Hematopoietic multipotent progenitor cell treated with erythropoietin and hydrocortisone succinate and interleukin-3 and kit ligand, for 15 days (in vitro differentiated cells): Measurements from ENCODE around the gene EFL1.
"Not testable (repeated sequence)": the region's sequence is repeated elsewhere in the genome, so short reads cannot be mapped to it uniquely, and the experiment has no call there.

Experiments used
- DNase-seq: peaks from one replicate; pipeline ENCODE4 v3.0.0-alpha.2; 2015; ENCODE audit warnings: low spot score

Gene EFL1

DNA sequence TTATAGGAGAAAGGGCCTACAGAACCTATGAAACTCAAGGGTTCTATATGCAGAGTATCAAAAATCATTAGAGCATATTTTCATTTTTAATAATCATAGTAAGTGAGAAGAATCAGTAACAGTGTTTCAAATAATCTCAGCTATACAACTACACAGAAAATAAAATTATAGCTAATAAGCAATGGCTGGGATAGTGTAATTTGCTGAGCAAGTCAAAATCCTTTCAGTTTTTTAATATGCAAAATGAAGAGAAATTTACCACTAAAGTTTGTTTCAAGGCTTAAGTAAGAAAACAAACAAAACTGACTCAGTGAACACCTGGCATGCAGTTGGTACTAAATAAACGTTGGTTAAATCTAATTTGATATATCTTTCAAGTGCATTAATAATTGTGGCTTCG lies 66.2 kb downstream of the EFL1 start:
- no peak for DNase-seq

DNA sequence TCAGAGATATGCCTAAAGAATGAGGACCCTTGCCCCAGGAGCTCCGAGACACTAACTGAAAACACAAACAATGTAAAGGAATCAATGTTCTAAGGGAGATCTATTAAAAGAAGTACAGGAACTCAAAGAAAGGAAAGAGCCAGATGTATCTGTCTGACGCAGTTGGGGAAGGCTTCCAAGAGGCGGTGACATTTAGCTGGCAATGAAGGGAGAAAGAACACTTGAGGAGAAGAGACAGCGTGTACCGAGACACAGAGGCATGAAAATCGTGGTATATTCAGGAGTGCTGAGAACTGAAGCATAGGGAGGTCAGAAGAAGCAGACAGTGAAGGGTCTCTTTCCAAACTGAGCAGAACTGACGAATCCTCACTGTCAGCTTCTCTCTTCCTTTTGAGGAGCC lies 66.7 kb downstream of the EFL1 start:
- DNase-seq = not testable (repeated sequence)

DNA sequence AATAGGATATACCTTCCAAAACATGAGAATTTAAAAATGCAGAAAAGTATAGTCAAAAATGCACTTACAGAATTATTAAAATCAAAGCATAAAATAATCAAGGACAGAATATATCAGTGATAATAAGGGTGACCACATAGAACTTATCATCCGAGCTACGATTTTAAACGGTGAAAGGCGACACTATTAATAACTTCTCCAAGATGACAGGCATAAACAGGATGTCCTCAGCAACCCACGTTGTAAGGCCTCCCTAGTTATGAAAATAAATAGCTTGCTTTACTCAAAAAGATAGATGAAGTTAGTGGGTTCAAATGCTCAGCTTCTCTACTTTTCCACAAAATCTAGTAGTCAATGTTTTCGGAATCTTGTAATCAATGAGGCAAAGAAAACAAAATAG lies 68.0 kb downstream of the EFL1 start:
- not testable (repeated sequence) for DNase-seq

DNA sequence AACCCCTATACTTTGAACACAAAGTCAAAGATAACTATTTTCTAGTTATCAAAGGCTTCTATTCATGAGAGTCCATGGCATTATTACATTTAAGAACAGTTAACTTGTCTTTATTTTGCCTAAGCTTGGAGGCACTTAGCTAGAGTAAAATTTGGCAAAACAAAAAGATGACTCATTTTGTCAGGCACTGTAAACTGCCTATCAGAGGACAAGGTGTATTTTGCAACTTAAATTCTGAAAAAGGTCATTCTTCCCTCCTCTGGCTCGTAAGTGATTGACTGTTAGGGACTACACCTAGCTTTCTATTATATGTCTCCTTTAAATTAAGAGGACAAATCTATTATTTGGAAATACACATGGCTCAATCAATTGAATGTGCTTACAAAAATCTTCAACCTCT lies 69.1 kb downstream of the EFL1 start:
- DNase-seq = not testable (repeated sequence)

DNA sequence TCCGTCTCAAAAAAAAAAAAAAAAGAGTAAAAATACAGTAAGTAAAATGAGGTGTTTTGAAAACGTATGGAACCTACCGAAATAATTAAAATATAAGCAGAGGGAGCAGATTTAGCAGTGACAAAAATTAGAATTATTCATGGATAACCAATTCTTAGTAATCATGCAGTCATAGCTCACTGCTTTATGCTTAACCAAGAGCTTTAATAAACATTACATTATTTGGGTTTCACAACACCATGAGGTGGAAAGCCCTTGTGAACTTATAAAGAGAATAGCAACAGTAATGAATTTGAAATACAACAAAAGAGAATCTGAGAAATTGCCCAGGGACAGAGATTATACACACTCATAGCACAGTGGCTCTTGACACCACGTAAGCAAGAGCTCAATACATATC lies 70.1 kb downstream of the EFL1 start:
- not testable (repeated sequence) for DNase-seq

DNA sequence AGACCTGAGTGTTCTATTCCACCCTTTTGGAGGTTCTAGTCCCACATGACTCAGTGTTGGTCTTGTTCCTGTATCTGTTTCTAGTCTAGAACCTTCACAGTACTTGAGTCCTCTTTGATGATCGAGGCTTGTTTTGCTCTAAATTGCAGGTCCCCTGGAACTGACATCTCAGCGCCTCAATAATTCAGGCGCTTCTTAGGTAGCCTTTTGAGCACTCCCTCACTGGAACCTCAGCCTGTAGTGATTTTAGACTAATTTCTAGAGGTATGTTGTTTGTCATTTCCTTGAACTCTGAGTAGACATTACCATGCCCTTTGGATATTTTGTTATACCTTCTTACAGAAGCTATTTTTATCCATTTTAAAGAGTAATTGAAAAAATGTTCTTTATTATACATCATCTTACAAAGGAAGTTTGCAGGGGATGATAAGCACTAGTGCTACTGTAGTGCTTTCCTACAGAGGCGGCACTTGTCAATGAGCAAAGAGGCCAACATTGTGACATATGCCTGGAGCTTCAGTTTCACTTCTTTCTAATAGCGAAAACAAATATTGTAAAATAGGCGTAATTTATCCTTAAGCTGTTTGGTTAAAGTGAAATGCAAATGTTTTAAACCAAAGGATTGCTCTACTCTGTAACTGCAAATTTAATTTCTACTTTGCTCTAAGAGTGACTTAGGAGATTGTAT lies 75.7 kb downstream of the EFL1 start:
- DNase-seq = no peak

DNA sequence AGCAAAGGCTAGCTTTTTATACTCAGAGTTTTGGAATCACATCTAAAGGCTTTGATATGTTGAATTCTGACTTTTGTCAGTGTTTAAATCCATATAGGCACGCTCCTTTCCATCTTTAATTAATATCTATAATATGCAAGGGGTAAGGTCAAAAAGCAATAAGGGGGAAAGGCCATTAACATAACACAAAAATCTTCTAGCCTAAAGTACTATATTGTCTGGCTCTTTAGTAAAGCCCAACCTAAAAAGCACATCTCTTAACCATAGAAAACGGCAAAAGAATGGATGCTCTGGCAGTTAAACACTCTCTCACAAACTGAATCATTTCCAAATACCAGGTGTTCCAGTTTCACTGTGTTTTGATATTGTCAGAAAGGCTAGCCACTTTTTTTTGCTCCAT lies 76.4 kb downstream of the EFL1 start:
- DNase-seq = no peak

DNA sequence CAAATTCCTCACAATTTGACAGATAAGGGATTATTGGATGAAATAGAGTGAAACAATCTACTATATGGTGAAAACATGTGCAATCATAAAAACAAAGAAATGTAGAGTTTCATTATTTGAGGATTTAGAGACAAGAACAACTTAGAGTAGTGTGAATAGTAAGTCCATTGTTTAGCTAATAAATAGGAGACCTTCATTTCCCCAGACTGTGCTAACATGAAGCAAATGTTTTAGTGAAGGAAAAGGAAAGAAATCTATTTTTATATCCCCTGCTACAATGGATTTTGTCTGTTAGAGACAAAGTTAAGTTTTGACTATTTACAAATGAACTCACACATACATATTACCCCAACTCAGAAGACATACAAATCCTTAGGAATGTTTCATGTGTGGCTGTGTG lies 77.8 kb downstream of the EFL1 start:
- no peak for DNase-seq

DNA sequence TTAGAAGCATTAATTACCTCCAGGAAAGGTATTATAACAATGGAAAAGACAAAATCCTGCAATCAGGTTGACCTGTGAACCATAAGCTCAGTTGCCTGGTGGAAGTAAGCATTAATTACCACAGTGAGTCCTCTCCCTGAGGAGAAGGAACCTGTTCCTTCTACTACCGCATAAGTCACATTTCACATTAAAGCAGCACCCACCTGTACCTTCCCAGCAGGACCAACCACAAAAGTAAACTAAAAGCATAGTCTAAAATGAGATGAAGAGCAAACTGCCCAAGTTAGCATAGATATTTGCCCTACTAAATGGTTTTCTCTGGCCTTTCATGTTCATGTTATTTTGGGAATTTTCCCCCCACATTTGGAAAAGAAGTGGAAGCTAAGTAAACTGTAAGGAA lies 78.2 kb downstream of the EFL1 start:
- DNase-seq = no peak

DNA sequence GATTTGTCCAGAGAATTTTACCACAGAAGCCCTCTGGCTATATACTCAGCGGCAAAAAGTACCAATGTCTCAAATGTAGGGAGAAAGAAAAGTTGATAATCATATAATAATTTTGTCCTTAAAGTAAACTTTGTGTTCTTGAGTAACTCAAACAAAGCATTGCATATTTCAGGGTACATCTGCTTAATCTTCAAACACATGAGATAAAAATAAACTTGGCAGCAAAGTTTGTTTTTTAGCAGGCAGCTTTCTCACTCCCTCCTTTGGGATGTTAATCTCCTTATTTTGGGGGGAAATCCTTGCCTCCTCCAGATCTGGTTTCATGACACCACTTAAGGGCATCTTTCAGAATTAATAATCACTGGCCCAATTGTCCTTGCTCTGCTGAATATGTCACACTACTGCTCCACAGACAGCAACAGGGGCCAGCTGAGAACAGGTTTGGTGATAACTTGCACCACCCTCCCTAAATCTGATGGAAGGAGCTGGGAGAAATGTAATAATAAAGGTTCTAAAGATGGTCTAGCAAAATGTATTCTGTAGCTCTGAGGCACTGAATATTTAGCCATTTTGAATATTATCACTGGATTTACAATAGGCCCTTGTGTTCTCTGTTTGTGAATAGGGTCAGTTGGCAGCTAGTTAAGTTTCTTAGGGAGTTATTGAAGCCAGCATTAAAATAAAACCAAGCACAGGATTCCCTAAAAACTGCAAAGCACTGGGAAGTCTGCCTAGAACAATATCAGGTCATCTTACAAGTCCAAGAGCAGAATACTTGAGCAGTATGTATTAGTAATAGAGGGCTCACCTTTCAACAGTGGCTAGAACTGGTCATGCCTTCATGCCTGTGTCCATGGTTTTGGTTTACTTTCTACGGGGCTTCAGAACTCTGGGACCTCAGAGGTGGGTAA lies 79.2 kb downstream of the EFL1 start:
- no peak for DNase-seq

DNA sequence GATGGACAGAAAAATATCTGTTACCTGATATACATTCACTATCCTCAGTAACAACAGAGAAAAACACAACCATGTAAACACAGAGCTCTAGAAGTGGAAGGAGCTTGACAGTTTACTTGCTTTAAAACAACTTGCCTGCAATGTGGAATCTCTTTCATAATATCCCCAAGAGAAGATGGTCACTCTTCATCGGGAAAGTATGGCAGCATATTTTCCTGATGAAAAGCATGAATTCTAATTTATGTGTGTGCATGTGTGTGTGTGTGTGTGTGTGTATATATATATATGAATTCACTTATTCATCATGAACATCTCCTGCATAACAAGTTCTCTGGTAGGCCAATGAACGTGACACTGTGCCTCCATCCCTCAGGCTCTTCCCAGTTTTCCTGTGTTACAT lies 81.2 kb downstream of the EFL1 start:
- no peak for DNase-seq

DNA sequence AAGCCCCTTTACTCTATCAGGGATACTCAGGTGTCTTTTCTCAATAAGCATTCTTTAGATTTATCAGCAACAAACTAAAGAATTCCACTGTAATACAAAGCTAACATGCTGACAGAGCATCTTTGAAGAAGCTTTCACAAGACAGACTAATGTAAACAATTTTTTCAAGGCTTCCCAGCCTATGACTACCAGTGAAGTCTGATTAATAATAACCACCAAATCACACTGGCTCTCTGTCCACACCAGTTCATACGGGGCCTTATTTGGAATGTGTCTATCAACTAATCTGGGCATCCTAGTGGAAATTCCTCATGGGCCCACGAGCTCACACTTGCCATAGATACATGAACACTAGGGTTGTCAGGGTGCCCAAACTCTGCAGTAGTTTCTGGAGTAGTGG lies 84.5 kb downstream of the EFL1 start:
- DNase-seq = no peak

DNA sequence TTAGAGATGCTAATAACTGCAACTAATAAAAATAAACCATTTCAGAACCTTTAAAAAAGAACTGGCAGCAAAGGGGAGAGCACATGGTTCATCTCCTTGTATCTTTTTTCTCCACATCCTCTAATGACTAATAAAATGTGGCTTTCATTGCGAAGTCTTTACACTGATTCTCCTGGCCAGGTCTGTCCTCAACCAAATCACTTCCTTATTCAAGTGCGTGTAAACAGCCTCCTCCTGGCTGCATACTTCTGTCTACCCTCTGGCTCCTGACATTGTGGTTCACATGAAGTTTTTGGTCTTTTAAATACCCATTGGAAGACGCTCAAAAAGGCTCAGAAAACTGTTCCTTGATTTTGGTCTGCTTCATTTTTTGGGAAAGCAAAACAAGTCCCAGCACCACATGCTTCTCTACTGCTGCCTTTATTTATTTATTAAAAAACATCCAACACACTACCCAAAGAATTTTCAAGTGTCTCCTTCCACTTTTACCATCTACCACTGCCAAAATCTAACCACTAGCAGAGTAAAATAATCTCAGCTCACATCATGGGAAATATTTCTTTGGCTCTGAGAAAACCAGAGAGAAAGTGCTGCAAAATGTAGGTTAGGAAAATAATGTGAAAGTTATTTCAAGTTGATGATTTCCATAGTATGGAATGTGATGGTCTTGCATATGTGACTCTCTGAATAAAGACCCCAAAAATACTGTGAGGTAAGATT lies 85.1 kb downstream of the EFL1 start:
- DNase-seq = no peak

DNA sequence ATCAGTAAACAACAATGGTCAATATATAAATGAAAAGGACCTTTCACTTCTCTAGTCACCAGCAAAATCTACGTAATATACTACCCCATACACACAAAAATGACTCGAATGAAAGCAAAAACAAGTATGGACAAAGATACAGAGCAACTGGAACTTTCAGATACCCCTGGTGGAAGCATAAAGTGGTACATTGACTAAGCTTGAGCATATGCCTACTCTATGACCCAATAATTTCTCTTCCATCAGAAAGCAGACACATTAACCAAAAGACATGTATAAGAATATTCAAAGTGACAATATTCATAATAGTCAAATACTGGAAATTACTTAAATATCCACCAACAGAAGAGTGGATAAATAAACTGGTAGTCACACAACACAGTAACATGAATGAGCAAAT lies 86.0 kb downstream of the EFL1 start:
- DNase-seq = no peak

DNA sequence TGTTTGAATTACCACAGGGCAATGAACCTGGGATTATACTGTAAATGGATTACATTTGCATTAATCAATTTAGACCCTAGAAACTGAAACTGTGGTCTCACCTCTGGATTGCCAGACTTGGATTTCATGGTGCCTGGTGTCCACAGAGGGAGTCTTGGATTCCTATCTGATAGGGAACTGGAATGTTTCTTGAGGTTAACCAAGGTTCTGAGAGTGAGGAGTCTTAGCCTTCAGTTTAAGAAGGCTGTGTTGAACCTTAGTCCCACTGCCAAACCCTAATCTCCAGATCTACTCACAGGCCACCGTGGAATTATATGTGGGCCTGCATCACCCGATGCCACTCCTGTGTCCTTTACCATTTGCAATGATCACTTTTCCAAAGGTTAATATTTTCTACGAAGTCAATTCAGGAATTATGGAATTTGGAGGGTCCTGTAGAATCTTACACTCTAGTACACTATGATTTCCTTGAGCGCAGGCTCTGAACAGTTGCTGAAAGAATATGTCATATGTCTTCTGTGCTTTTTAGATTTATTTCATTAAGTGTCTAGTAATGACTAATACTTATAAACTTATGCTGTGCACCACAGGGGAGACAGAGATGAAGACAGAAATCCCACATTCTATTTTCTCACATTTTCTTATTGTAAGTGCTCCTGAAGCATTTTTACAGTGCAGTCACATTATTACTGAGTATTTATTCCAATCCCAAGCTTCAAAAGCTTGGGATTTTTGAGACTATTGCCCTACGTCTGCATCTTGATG lies 87.9 kb downstream of the EFL1 start:
- no peak for DNase-seq

DNA sequence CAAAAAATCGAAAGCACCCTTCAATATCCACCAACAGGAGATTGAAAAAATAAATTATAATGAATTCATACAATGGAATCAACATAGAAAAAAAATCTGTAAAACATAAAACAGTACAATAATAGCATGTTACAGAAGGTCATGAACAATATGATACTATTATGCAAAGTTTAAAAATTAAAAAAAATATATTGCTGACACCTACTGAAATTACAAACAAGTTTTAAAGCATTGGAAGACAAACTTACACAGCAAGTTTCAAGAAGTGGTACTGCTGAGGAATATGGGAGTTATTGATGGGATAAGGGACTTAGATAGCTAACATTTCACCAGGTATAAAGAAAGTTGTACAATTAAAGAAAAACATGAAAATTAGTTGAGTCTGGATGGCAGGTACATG lies 89.4 kb downstream of the EFL1 start:
- no peak for DNase-seq

DNA sequence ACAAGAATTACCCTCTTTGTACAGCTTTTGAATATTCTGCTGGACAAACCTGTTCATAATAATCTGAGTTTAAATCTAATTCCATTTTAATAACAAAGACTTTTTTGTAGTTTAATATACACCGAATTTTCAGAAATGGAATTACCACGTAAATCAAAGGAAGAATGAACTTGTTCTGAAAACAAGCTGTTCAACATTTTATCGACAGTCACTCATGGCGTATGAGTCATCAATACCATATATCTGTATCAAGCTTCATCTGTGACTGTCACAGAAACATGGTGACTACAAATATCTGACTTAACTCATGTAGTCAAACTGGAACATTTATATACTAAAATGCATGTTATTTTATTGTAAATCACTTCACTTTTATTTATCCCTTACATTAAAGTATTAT lies 90.0 kb downstream of the EFL1 start:
- DNase-seq = no peak

DNA sequence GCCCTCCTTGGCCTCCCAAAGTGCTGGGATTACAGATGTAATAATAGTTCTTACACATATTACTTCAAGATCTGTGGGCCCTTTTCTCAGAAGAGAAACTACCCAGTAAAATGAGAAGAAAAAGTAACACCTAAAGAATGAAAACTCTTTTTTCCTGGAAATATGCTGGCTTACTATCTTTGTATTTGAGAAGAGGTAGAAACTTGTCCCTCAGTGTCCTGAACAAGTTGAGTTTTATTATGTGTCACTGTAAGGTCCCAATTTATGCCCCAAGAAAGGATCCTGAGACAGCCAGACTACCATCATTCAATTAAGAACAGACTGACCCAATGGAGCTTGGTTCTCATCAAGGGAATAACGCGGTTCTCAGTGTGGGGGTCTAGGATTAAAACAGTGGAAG lies 93.8 kb downstream of the EFL1 start:
- DNase-seq = no peak

DNA sequence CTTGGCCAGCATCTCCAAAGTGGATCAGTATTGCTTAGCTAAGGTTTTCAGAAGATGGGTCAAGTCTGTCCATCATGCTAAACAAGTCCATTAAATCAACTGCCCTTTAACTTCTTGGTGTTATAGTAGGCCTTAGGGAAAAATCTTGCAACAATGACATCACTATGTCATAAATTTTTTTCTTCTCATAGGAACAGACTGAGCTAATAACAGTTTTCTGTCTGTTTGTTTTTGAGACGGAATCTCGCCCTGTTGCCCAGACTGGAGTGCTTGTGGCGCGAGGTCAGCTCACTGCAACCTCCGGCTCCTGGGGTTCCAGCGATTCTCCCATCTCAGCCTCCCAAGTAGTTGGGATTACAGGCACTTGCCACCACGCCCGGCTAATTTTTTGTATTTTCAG lies 94.2 kb downstream of the EFL1 start:
- no peak for DNase-seq

DNA sequence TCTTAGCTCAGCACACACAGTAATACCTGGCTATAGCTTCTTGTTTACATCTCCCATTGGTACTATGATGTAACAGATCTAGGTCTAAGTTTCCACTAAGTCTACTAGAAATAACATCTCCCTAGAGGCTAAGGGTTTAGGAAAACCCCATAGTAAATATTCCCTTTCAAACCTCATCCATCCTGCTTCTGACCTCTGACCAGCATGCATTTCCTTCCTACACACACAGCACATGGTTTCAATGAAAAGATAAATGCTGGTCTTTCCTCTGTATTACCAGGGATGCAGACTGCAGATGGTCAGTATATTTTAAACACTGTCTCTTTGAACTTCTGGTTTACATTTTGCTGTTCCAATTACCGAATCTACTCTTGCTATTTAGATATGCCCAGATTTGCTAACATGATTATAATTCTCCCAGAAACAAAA lies 96.6 kb downstream of the EFL1 start:
- no peak for DNase-seq

DNA sequence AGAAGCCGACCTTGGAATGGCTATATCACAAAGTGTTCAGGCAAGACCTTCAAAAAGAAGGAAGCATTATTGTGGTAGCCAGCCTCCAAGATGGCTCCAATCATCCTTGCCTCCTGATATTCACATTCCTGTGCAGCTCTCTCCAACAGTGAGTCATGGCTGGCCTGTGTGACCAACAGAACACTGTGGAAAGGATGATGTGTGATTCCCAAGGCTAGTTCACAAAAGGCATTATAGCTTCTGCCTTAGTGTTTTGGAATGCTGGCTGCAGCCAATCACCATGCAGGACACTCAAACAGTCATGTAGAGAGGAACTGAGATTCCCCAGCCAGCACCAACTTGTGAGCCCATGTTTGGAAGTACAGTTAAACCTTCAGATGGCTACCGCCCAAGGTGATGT lies 102.6 kb downstream of the EFL1 start:
- no peak for DNase-seq

DNA sequence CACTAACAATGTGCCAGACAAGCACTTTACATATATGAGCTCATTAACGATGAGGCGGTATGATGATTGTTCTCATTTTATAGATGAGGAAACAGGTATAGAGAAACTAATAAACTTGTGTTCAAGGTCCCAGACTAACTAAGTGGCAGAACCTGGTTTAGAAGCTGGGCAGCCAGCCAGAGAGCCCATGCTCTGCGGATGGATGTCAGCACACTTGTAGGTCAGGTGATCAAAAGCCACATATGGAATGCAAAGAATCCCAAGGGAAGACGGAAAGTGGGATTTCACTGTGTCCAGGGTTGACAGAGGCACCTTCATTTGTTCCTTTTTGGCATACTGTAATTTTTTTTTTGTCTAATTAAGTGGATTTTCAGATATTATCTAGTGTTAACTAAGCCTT lies 103.7 kb downstream of the EFL1 start:
- DNase-seq = no peak
